B cell (primary cell): ENCODE measurements around the gene ASCL2.

Experiments
- CTCF ChIP-seq: fragments of 200-600 bp; IDR thresholded peaks from one replicate; pipeline ENCODE4 v1.8.0; 2022; ENCODE audit warnings: antibody characterized with exemption, mild to moderate bottlenecking
- EZH2 ChIP-seq: IDR thresholded peaks from 2 replicates; pipeline ENCODE4 v1.6.1; 2012; ENCODE audit warnings: borderline replicate concordance, low read depth, mild to moderate bottlenecking, moderate library complexity, low read length; ENCODE audit not compliant: insufficient read depth, poor library complexity, severe bottlenecking

- TF ChIP-seq EZH2 (no peak), CTCF (no peak)
These were observed 40.5 kb upstream of the ASCL2 start for GRCh38 chr11:2310786-2311352.
